Stimulated activated CD4-positive, alpha-beta T cell treated with anti-CD3 and anti-CD28 coated beads, Interleukin-1b, Interleukin-23, amount 100 ng/mL, for 1 hour (primary cell): ENCODE results near the gene SND1.

Experiments used
- DNase-seq, 2 donors: peaks; one replicate each; pipeline ENCODE4 v3.0.0-alpha.2; 2020; ENCODE audit warnings: low read depth in 2 of 2

Gene SND1

DNA sequence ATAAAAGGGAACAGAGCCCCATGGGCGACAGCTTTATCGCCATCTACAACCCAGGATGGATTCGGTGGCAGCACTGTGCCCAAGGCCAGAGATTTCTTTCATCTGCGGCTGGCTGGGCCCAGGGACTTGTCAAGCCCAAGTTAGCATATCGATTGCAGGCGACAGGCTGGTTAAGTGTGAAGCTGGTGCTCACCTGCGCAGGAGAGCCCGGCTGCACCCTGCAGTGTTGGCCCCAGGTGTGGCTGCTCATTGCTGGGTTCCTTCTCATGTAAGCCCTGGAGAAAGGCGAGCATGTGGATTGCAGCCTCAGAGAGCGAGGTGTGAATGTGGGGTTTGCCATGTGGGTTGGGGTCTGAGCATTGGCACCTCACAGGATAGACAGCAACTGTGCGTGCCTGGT, 419.8 kb downstream of the SND1 start:
- DNase-seq = no peak

DNA sequence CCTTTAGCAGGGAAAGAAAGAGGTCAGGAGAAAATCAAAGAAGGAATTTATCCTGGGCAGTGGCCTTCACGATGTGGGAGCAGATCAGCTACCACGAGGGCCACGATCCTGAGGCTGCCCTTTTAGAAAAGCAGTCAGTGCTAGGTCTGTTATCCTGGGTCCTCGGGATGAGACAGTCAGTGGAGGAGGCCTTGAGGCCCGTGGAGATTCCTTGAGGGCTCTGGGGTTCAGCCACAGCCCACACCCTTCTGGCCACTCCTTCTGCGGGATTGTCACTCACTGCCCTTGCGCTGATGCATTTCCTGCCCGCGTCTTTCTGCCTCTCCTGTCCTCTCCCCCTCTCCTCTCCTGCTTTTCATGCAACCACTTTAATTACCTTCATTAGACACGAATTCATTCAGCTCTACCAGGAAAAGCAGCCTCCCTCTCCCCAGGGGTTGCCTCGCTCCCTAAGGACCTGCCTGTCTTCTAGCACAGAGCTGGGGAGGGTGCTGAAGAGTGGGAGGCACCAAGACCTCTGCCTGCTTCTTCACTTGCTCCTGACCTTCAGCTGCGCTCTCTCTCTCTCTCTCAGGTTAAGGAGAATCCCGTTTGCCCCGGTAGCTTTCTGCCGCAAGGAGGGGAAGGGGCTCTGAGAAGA, 421.8 kb downstream of the SND1 start:
- DNase-seq = no peak

DNA sequence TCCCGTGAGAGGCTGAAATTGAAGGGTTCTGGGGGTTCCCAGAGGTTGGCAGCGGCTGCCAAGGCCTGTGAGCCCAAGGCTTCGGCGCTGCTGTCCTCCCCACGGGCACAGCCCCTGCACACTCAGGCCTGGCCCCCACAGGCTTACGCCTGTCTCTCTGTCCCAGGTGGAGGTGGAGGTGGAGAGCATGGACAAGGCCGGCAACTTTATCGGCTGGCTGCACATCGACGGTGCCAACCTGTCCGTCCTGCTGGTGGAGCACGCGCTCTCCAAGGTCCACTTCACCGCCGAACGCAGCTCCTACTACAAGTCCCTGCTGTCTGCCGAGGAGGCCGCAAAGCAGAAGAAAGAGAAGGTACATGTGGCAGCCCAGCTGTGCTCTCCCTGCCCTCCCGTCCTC, 422.3 kb downstream of the SND1 start:
- DNase-seq = no peak

DNA sequence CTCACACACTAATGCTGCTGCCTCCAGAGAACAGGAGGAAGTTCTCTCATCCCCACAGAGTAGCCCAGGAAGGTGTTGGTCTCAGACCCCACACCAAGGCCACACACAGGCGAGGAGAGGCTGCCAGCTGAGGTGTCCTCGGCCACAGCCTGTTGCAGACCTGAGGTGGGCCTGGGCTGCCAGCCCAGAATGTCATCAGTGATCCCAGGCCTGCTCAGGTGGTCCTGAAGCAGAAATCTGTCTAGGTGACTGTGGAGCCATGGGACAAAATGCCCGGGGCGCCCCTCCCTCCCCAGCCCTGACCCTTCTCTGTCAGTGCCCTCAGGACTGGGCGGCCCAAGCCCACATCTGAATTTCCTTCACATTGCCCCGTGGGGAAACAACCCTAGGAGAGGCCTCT, 422.7 kb downstream of the SND1 start:
- no peak for DNase-seq

DNA sequence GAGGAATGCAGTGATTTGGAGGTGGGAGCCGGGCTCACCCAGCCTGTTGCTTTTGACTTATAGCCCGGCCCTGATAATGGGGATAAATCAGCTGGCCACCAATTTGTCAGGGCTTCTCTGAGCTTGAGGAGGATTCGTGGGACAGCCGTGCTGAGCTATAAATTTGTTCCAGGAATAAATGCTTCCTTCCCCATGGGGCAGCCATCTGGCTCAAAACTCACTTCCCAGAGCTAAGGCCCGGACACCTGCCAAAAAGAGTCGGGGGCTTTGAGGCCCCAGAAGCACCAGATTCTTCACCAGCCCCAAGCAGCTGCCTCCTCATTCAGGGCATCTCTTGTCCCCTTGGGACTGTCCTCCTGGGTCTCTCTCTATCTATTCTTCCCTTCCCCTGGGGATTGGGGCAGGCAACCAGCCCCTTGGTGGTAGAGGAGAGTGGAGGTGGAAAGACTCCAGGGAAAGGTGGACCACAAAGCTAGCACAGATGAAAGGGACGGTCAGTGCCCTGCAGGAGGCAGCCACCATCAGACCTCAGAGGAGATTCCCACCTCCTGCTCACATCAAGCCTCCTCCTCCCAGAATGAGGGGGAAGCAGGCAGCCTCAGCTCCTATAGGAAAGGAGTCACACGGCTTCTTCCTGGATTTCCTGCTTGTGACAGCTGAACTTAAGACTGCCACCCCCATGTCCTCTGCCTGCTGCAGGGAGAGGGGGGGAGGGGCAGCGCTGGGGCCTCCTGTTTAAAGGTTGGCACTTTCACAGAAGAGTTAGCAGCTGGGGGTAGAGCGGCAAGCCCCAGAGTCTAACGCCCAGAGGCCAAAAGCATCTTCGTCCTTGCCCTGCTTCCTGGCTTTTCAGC, 423.5 kb downstream of the SND1 start:
- no peak for DNase-seq

DNA sequence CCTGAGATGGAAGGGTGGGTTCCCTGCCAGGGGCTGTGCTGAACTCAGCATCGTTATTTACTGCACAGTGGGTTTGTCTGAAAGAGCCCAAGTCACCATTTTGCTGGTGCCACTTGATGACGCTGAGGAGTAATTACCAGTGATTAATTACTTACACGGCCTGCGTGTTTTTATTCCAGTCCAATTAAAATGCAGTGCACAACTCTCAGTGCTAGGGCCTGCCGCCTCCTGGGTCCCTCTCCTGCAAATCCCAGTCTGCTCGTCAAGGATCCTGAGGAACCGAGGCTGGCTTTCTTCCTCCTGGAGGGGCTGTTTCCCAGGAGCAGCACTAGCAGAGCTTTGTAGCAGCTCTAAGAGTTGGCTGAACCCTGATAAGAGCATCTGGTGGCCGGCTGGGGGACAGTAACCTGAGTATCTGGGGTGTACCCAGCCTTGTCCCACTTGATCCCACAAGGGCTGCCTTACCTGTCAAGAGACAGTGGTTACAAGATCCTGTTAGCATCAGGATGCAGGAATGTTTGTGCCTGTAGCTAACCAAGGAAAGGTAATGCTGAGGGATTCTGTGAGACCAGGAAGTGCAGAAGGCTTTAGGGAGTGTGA, 424.3 kb downstream of the SND1 start:
- no peak for DNase-seq

DNA sequence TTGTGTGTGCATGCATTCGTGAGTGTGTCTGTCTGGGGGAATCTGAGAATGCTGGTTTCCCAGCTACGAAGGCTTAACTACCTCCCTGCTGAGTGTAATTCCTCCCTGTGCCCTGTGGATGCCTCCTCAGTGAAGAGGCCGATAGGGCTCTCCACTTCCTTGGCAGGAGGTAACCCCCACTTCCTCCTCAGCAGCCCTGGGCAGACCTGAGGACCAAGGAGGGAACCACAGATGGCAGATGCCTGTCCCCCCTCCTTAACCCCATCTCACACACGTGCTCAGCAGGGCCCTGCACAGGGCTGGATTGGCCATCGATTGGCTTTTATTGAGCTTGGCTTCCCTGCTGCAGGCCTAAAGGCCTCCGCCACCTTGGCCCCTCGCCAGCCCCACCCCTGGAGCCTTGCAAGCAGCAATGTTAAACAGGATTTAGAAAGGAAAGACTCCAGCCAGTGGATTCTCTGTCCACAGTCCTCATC, 424.8 kb downstream of the SND1 start:
- no peak for DNase-seq

DNA sequence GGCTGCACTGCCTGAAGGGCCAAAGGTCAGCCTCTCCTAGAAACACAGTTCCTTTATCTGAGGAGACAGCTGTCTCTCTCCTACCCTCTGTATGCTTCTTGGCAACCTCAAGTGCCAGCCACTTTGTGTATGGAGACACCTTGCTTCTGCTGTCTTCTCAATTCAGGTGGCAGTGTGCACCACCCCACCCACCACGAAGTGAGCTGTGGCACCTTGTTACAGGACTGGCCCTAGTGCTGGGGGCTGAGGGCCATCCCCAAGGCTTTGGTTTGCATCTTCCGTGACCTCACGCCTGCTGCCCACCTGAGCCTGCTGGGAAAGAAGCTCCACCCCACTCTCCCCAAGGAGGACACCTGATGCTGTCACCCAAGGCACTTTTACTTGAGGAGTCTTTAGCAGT, 426.3 kb downstream of the SND1 start:
- DNase-seq = no peak

DNA sequence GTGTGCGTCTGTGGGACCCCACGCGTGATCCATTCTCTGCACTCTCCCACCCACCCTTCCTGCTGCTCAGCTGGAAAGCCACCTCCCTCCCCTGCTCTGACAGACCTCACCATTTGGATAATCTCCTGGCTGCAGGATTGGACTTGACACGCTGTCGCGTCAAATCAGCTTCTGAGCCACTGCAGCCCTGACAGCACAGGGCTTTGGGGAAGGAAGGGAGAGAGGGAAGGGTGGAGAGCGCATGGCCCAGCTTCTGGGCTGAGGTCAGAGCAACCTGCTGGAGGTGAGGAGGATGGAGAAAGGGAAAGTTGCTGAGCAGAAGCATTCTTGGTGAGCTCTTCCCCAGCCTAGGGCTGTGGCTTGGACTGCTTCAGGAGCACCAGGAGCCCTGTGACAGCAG, 428.2 kb downstream of the SND1 start:
- no peak for DNase-seq

DNA sequence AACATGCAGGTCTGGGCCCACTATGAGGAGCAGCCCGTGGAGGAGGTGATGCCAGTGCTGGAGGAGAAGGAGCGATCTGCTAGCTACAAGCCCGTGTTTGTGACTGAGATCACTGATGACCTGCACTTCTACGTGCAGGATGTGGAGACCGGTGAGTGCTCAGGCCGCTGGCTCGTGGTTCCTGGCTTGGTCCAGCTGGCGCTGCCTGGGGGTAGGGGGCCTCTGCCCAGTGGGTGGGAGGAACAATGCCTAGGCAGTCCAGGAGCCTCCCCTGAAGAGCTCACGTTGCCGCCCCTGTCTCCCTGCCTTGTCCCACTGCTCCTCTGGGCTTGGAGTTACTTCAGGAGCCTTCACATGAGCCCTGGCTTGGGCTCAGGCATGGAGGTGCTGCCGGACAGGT, 429.4 kb downstream of the SND1 start:
- no peak for DNase-seq

DNA sequence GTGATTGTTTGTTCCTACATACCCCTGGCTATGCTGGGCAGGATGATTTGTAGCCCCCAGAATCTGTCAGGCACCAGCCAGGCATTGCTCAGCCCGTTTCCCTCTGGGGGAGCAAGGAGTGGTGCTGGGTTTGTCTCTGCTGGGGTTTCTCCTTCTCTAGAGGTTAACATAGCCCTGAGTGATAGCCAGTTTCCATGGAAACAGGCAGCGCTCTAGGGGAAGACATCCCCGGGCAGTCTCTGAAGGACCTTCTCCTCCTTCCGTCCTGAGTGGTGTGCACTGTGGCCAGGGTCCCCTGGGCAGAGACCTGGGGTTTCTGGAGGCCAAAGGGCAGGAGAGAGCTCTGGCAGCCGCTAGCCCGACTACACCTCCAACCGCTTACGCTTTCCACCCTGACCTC, 429.8 kb downstream of the SND1 start:
- no peak for DNase-seq

DNA sequence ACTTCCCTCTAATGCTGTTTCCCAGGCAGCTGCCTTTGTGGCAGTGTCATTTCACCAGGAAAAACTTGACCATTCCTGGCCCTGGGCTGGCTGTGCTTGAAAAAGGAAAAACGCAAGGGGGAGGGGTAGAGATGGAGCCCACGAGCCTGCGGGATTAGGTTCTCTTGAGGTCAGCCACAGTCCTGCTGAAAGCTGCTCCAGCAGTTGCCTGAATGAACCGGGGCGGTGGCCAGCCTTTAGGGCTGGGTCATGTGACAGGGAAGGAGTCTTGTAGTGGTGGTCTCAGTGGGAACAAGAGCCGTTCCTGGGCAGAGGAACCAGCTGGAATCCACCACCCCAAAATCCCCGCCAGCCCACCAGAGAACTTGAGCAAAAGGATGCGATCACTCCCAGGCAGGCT, 430.4 kb downstream of the SND1 start:
- no peak for DNase-seq

DNA sequence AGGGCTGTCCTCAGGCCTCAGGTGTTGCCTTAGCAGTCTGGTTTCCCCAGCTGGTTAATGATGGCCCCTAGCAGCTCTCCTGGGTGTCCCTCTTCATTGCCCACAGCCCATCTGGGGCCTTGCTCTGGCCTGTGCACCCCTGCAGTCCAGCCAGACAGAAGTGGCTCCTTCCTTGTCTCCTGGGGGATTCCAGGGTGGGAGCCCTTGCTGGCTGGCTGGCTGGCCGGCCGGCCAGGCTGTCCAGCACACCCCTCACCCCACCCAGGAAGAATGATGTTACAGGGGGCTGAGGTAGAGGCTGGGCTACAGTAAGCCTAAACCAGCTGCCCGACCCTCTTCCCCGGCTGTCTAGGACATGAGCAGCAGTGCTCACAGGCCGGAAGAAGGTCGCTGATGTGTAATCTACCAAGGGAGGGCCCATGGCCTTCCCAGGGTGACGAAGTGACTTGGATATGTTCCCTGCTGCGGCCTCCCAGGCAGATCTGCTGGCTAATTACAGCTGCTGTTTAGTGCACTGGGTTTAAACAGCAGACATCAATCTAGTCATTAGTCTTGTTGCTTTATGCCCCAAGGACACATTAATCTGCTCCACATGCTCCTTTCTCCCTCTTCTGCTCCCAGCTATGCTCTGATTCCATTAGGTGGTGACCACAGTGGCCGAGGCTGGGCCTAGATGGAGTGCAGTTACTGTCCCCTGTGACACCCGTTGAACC, 433.1 kb downstream of the SND1 start:
- no peak for DNase-seq

DNA sequence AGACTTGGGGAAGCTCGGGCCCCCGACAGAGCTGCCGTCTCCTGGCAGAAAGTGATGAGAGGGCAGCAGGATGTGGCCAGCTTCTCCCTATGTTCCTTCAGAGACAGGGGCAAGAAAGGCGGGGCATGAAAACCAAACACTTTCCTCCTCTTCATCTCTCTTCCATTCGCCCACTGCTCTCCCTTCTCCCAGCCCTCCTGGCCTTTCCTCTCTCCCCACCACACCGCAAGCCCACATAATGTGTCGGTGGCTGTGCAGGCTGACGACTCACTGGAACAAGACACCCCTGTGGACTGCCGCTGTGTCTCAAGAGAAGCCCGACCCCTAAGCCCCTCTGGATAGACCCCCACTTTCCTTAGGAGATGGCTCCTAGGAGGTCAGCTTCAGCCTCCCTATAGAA, 438.5 kb downstream of the SND1 start:
- DNase-seq = no peak

DNA sequence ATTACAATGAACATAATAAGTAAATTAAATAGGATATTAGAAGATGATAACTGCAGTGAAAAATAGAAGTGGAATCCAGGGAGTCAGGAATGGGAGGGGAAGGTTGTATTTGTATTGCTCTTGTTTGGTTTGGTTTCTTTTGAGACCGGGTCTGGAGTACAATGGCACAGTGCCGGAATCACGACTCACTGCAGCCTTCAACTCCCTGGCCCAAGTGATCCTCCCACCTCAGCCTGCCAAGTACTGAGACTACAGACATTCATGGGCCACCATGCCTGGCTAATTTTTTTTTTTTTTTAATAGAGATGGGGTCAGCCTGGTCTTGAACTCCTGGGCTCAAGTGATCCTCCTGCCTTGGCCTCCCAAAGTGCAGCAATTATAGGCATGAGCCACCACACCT, 439.1 kb downstream of the SND1 start:
- no peak for DNase-seq

DNA sequence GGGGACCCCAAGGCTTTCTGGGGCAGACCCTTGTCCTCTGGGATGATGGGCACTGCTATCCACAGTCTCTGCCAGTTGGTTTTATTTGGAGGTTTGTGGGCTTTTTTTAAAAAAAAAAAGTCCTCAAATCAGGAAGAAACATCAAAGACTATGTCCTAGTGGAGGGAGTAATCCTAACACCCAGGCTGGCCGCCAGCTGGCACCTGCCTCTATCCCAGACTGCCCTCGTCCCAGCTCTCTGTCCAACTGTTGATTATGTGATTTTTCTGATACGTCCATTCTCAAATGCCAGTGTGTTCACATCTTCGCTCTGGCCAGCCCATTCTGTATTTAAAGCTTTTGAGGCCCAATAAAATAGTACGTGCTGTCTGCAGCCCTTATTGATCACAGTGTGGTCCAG, 440.2 kb downstream of the SND1 start:
- DNase-seq = no peak

DNA sequence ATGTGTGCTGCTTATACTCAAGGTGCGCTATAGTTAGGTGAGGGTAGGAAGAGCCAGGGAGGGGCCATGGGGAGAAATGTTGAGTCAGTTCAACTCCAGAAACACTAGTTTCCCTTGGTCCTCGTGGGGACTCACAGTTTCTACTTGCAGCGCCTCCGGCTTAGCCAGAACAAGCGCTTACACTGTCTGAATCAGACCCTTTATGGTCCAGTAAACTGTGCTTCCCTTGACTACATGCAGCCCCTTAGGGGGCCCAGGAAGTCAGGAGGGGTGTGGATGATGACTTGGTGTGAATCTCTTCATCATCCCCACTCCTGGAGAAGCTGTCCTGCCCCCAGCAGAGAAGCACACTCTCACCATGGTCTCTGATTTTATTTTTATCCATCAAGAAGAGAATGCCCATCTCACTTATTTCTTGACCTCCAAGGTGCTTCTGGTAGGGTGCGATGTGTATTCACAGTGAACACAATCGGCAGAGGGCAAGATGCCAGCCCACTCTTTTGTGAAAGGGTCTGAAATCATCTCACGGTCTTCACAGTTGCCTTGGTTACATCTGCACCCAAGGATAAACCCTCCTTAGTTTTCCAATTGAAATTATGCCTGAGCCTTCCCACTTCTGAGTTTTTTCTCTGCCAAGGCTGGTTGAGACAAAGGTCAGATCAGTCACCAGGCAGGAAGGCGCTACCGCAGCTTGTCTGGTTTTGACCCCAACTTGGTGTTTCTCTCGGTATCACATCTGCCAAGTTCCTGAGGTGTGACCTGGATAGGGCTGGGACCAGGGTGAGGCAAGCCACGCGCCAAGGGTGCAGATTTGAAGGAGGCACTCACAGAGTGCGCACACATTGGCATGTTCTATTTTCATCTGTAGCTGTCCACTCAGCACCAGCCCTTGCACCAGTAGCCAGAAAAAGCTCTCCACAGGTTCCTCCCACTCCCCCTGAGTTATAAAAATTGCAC, 441.9 kb downstream of the SND1 start:
- no peak for DNase-seq

DNA sequence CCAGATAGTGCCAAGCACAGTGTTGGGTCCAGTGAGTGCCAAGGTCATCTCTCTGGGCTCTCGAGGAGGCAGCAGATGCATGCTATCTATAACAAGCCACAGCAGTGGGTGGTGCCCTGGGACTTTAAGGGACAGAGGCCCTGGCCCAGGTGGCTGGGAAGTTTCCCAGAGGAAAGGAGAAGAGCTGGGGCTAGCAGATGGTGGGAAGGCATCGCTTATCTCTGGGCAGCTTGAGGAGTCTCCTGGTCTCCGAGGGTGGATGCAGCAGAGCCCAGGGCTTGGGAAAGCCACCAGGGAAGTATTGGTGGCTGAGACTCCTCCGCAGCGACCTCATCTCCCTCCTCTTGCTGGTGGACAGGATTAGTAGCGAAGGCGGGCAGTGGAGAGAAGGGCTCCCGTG, 442.7 kb downstream of the SND1 start:
- DNase-seq = no peak

DNA sequence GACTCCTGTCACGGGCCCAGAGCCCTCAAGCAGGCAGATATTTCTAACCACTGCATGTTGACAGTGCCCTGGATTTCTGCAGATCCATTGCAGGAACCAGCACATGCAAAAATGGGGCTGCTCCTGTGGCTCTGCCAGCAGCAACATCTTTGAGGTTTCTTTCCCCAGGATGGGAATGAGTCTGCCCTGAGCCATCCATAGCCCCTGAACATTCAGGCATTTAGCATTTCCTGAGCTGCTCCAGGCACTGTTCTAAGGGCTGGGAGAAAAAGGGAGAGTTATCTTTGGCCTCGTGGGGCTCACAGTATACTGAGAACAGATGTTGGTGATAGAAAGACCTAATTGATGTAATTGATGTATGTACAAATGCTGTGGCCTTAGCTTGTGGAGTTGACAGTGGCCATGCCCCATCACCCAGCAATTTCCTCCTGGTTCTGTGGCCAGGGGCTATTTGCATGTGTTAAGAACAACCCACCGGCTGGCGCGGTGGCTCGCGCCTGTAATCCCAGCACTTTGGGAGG, 445.3 kb downstream of the SND1 start:
- DNase-seq = no peak

DNA sequence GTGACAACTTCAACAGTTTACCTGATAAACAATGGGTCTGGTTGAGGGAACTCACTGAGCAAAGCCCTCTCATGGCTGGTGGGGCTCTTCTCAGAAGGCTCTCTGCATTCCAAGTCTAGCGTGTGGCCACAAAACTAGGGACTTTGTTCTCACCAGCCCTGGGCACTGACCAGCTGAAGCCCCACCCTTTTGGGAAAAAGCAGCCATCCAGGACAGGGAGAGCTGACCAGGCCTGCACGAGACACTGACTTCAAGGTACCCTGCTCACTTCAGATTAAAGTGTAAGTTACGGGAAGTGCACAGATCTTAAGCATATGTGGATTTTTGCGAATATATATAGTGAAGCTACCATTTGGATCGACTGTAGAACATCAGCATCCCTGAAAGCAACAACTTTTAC, 446.6 kb downstream of the SND1 start:
- no peak for DNase-seq

DNA sequence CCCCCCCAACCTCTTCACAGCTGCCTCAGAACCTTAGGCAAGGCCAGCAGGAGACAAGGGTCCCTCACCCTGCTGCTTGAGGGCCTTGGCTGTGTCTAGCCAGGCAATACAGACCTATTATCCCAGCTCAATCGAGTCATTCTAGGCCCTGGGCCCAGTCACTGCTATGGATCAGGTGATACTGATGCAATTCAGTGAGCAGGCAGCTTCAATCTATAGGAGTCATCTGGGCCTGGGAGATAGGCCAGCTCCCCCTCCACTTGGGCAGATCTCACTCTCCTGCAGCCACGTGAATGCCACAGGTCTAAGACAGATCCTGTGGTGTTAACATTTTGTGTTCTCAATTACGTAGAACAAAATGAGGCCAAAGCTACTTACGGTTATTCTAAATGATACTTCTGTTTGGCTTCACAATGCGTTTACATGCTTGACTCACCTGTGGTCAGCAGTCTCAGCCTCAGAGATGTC, 447.2 kb downstream of the SND1 start:
- DNase-seq = no peak
